Neural cell (in vitro differentiated cells): Measurements from ENCODE around the gene MRPS34. TPM values are rescaled to one million over a fixed set of nuclear protein-coding genes. Genes with fewer than 3 reads are reported as not detected.

ENCODE experiments used
- H2AFZ ChIP-seq: fragments of 200-600, 300-800 bp; sonication (generic), shearing (Covaris generic); 2 replicates; pipeline ENCODE4 v1.6.0; 2014; ENCODE audit warnings: low read depth, mild to moderate bottlenecking, antibody characterized with exemption, low read length, moderate library complexity
- H3F3A ChIP-seq: fragments of 200-600 bp; shearing (Covaris generic); 2 replicates; pipeline ENCODE4 v1.6.1; 2016; ENCODE audit warnings: mild to moderate bottlenecking, moderate library complexity, mixed read lengths, antibody characterized with exemption, low read length; ENCODE audit not compliant: insufficient read depth, poor library complexity, severe bottlenecking
- H3K27ac ChIP-seq: fragments of 200-600, 300-800 bp; sonication (generic), shearing (Covaris generic); 2 replicates; pipeline ENCODE4 v1.5.1; 2014; ENCODE audit warnings: mild to moderate bottlenecking, low read length, moderate library complexity
- H3K27me3 ChIP-seq: fragments of 300-800, 200-600 bp; sonication (generic), shearing (Covaris generic); 2 replicates; pipeline ENCODE4 v1.6.0; 2014; ENCODE audit warnings: mild to moderate bottlenecking, low read depth, low read length, moderate library complexity; ENCODE audit not compliant: insufficient read depth
- H3K36me3 ChIP-seq: fragments of 300-800, 200-600 bp; sonication (generic), shearing (Covaris generic); 2 replicates; pipeline ENCODE4 v1.5.1; 2014; ENCODE audit warnings: mild to moderate bottlenecking, antibody characterized with exemption, low read length, moderate library complexity; ENCODE audit not compliant: insufficient read depth
- H3K4me2 ChIP-seq: fragments of 300-800, 200-600 bp; sonication (generic), shearing (Covaris generic); 2 replicates; pipeline ENCODE4 v1.6.0; 2014; ENCODE audit warnings: mild to moderate bottlenecking, low read length
- H3K4me3 ChIP-seq: fragments of 300-800, 200-600 bp; sonication (generic), shearing (Covaris generic); 2 replicates; pipeline ENCODE4 v1.5.1; 2014; ENCODE audit warnings: mild to moderate bottlenecking, low read length, moderate library complexity
- H3K79me2 ChIP-seq: fragments of 200-600 bp; shearing (Covaris generic); replicated peaks from 2 replicates; pipeline ENCODE4 v1.6.0; 2014; ENCODE audit warnings: mild to moderate bottlenecking, low read length, moderate library complexity; ENCODE audit not compliant: insufficient read depth
- H3K9ac ChIP-seq: fragments of 300-800, 200-600 bp; sonication (generic), shearing (Covaris generic); 2 replicates; pipeline ENCODE4 v1.6.1; 2016; ENCODE audit warnings: mild to moderate bottlenecking, low read length, mixed read lengths
- H3K9me2 ChIP-seq: fragments of 200-600 bp; shearing (Covaris generic); 2 replicates; pipeline ENCODE4 v1.6.1; 2016; ENCODE audit warnings: mild to moderate bottlenecking, low read length, mixed read lengths; ENCODE audit not compliant: insufficient read depth
- H3K9me3 ChIP-seq: fragments of 200-600, 300-800 bp; sonication (generic), shearing (Covaris generic); 2 replicates; pipeline ENCODE4 v1.6.1; 2016; ENCODE audit warnings: mild to moderate bottlenecking, mixed run types, low read length, moderate library complexity, mixed read lengths
- H4K20me1 ChIP-seq: fragments of 200-600 bp; shearing (Covaris generic); 2 replicates; pipeline ENCODE4 v1.6.1; 2016; ENCODE audit warnings: mild to moderate bottlenecking, mixed run types; ENCODE audit not compliant: insufficient read depth
- EP300 ChIP-seq: fragments of 450-650 bp; conservative IDR thresholded peaks from 2 replicates; pipeline ENCODE4 v1.6.1; 2014; ENCODE audit warnings: antibody characterized with exemption, mild to moderate bottlenecking, moderate library complexity; ENCODE audit not compliant: poor library complexity, severe bottlenecking
- EZH2 ChIP-seq: fragments of 200-600, 300-800 bp; shearing (Covaris generic), sonication (generic); IDR thresholded peaks from 2 replicates; pipeline ENCODE4 v1.6.1; 2014; ENCODE audit warnings: antibody characterized with exemption, low read length, borderline replicate concordance, mild to moderate bottlenecking; ENCODE audit not compliant: insufficient read depth, poor library complexity, severe bottlenecking
- MXI1 ChIP-seq: fragments of 450-650 bp; conservative IDR thresholded peaks from 2 replicates; pipeline ENCODE4 v1.6.1; 2014; ENCODE audit warnings: antibody characterized with exemption, mild to moderate bottlenecking; ENCODE audit not compliant: poor library complexity, severe bottlenecking
- POLR2AphosphoS5 ChIP-seq: IDR thresholded peaks from 2 replicates; pipeline ENCODE4 v1.6.1; 2012
- RAD21 ChIP-seq: fragments of 450-650 bp; conservative IDR thresholded peaks from 2 replicates; pipeline ENCODE4 v1.6.1; 2014; ENCODE audit warnings: antibody characterized with exemption, mild to moderate bottlenecking, moderate library complexity
- SMC3 ChIP-seq: fragments of 450-650 bp; conservative IDR thresholded peaks from 2 replicates; pipeline ENCODE4 v1.6.1; 2014; ENCODE audit warnings: antibody characterized with exemption, mild to moderate bottlenecking, moderate library complexity; ENCODE audit not compliant: poor library complexity
- TAF1 ChIP-seq: IDR thresholded peaks from 2 replicates; pipeline ENCODE4 v1.6.1; 2012; ENCODE audit warnings: low read depth
- polyA plus RNA-seq: library from polyadenylated mRNA; depleted of rRNA; stranded (reverse); fragments of >200 nt; gene quantifications from 2 replicates; pipeline ENCODE4 v1.2.3, GENCODE V29; 2014
- TF ChIP-seq, protein P1 (sequence below): fragments of 450-650 bp; IDR thresholded peaks from 2 replicates; pipeline ENCODE4 v1.5.1; 2014; ENCODE audit warnings: antibody characterized with exemption, mild to moderate bottlenecking, moderate library complexity; ENCODE audit not compliant: poor library complexity, severe bottlenecking
- TF ChIP-seq, protein P2 (sequence below): IDR thresholded peaks from 2 replicates; pipeline ENCODE4 v1.6.1; 2012; ENCODE audit warnings: borderline replicate concordance

The MRPS34 gene
- polyA plus RNA-seq, 1 donor from 2014 or later = 113 TPM

DNA sequence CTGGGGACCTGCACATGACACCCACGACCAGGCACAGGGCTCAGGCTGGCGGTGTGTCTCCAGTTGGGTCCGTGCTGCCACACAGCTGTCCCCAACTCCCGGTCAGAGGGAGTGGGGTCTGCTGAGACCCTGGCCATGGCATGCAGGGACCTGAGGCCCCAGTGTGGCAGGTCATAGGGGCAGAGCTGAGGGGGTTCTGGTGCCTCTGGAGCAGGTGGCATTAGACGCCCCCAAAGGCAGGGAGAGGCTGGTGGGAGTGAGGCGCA is 14.1 kb upstream of the MRPS34 start:
- H3K4me3 ChIP-seq = no peak overlapping the region
- H3K36me3 ChIP-seq = no peaks in the 10 kb centered on the region
- no peak overlapping the region for H2AFZ ChIP-seq
- no peak overlapping the region for H3K27ac ChIP-seq
- H3K9me3 ChIP-seq = no peaks in the 10 kb centered on the region
- H3K27me3 ChIP-seq = no peaks in the 10 kb centered on the region
- no peak overlapping the region for H3K9ac ChIP-seq
- TF ChIP-seq TAF1 (no peak), SMC3 (no peak), EZH2 (no peak)
- no peaks in the 10 kb centered on the region for H3K9me2 ChIP-seq
- no peaks in the 10 kb centered on the region for H4K20me1 ChIP-seq
- peaks cover 16% of the 10 kb centered on the region for H3K79me2 ChIP-seq
- no peaks in the 10 kb centered on the region for H3F3A ChIP-seq
- H3K4me2 ChIP-seq = no peak overlapping the region

DNA sequence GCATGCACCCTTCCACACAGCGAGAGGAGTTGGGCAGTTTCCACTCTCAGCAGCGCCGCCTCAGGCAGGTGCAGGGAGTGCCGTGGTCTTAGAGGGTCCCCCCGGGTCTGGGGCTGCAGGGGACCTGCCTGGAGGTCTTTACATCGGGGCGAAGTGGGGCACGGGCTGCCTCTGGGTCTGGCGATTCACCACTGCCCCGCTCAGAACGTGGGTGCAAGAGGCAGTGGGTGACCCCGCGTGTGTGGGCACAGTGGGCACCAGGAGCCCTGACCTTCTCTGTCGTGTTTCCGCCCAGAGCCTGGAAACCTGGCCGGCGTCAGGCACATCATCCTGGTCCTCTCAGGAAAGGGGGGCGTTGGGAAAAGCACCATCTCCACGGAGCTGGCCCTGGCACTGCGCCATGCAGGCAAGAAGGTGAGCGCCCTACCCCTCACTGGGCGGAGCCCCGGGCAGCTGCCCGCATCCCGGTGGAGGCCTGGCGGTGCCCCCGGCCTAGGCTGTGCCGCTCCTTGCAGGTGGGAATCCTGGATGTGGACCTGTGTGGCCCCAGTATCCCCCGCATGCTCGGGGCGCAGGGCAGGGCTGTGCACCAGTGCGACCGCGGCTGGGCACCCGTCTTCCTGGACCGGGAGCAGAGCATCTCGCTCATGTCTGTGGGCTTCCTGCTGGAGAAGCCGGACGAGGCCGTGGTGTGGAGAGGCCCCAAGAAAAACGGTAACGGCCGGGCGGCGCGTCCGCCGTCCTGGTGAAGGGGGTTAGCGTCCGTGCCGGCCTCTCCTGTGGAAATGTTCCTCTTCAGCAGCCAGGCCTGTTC is 13.5 kb upstream of the MRPS34 start:
- no peaks in the 10 kb centered on the region for H3K36me3 ChIP-seq

More for the DNA sequence above, 13.5 kb upstream of the MRPS34 start:
- H3K4me3 ChIP-seq = no peak overlapping the region
- H3K27ac ChIP-seq = no peak overlapping the region
- H3F3A ChIP-seq = no peaks in the 10 kb centered on the region
- no peaks in the 10 kb centered on the region for H3K9me2 ChIP-seq
- no peak overlapping the region for H2AFZ ChIP-seq
- no peak overlapping the region for H3K4me2 ChIP-seq
- peaks cover 21% of the 10 kb centered on the region for H3K79me2 ChIP-seq
- TF ChIP-seq, protein P1, sequence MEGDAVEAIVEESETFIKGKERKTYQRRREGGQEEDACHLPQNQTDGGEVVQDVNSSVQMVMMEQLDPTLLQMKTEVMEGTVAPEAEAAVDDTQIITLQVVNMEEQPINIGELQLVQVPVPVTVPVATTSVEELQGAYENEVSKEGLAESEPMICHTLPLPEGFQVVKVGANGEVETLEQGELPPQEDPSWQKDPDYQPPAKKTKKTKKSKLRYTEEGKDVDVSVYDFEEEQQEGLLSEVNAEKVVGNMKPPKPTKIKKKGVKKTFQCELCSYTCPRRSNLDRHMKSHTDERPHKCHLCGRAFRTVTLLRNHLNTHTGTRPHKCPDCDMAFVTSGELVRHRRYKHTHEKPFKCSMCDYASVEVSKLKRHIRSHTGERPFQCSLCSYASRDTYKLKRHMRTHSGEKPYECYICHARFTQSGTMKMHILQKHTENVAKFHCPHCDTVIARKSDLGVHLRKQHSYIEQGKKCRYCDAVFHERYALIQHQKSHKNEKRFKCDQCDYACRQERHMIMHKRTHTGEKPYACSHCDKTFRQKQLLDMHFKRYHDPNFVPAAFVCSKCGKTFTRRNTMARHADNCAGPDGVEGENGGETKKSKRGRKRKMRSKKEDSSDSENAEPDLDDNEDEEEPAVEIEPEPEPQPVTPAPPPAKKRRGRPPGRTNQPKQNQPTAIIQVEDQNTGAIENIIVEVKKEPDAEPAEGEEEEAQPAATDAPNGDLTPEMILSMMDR = no peak
- TF ChIP-seq POLR2AphosphoS5 (no peak), EZH2 (no peak), TAF1 (no peak), MXI1 (no peak), RAD21 (no peak), SMC3 (no peak), EP300 (no peak)
- TF ChIP-seq, protein P2, sequence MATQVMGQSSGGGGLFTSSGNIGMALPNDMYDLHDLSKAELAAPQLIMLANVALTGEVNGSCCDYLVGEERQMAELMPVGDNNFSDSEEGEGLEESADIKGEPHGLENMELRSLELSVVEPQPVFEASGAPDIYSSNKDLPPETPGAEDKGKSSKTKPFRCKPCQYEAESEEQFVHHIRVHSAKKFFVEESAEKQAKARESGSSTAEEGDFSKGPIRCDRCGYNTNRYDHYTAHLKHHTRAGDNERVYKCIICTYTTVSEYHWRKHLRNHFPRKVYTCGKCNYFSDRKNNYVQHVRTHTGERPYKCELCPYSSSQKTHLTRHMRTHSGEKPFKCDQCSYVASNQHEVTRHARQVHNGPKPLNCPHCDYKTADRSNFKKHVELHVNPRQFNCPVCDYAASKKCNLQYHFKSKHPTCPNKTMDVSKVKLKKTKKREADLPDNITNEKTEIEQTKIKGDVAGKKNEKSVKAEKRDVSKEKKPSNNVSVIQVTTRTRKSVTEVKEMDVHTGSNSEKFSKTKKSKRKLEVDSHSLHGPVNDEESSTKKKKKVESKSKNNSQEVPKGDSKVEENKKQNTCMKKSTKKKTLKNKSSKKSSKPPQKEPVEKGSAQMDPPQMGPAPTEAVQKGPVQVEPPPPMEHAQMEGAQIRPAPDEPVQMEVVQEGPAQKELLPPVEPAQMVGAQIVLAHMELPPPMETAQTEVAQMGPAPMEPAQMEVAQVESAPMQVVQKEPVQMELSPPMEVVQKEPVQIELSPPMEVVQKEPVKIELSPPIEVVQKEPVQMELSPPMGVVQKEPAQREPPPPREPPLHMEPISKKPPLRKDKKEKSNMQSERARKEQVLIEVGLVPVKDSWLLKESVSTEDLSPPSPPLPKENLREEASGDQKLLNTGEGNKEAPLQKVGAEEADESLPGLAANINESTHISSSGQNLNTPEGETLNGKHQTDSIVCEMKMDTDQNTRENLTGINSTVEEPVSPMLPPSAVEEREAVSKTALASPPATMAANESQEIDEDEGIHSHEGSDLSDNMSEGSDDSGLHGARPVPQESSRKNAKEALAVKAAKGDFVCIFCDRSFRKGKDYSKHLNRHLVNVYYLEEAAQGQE = no peak
- H3K9ac ChIP-seq = no peak overlapping the region
- H3K9me3 ChIP-seq = no peaks in the 10 kb centered on the region
- peaks cover under 1% of the 10 kb centered on the region for H4K20me1 ChIP-seq
- H3K27me3 ChIP-seq = no peaks in the 10 kb centered on the region
